Measurements from ENCODE around the gene TCEAL9. TPM values are rescaled to one million over a fixed set of nuclear protein-coding genes. Genes with fewer than 3 reads are reported as not detected.
A peak's percentile ranks its signal among the peaks of the same experiment; 100 is the strongest.

TCEAL9 gene
- total and polyA plus RNA-seq, 2 of the 4 experiments (the other 2 are of a cell fraction) = 20.3 to 111 TPM

GRCh38 chrX:103329991-103330390 is 26.3 kb upstream of the TCEAL9 start, which contains the start of gene TCEAL7:
TCEAL7 (plus strand) TSS chrX:103330239; CDS start chrX:103331404, 1,165 bp downstream.
- ChIA-PET POLR2A (ENCODE audit: unreplicated experiment) (no interaction called here), CTCF (interaction anchor here (1.3 kb wide), 1 partner anchor 18 kb away, joined by 3 read pairs; no protein-coding TSS in a partner anchor)
- H3K4ac ChIP-seq (ENCODE audit: low read depth, low read length) = peak within 1 kb of the TSS; percentile 71
- peak; percentile 72 for ATAC-seq (ENCODE audit: low read depth)
- H2AFZ ChIP-seq (replicated peaks; ENCODE audit: low read length, poor library complexity) = peak within 1 kb of the TSS; percentile 87
- H2AK9ac ChIP-seq (replicated peaks; ENCODE audit: low read depth, low read length, poor library complexity) = peak within 1 kb of the TSS; percentile 31
- peak within 1 kb of the TSS; percentile 33; the same call in 1 of the 2 replicates for H4K91ac ChIP-seq (ENCODE audit: insufficient read depth, low read depth, low read length)
- peaks cover 0 to 4% of the 10 kb centered on the region in 2 experiments; a peak in 1 of 4 replicates for H3K79me1 ChIP-seq (ENCODE audit: low read depth in 1 of 2, low read length in 2 of 2)
- H3K27me3 ChIP-seq (ENCODE audit: control insufficient read depth, insufficient read depth, low read length) = peaks cover 2% of the 10 kb centered on the region; the same call in 1 of the 2 replicates
- WGBS, 2 experiments (ENCODE audit: extremely low coverage in 2 of 2, insufficient read length in 1 of 2) = no CpG with 5 or more reads among the region's 11 CpGs
- H2BK20ac ChIP-seq (ENCODE audit: low read depth, low read length) = no peak within 1 kb of the TSS
- H3K4me3 ChIP-seq (ENCODE audit: insufficient read depth, low read depth, low read length) = peak within 1 kb of the TSS; percentile 49
- H3K27ac ChIP-seq (ENCODE audit: insufficient read depth, low read length) = peak within 1 kb of the TSS; percentile 49
- no peaks in the 10 kb centered on the region for H3K36me3 ChIP-seq (ENCODE audit: control insufficient read depth, insufficient read depth, low read length)
- in situ Hi-C loops (cut with MboI; ENCODE audit: low sequenced_read_pairs) (no loop called here), intact Hi-C loops (cut with micrococcal nuclease) (no loop called here), dilution Hi-C loops (cut with HindIII; ENCODE audit: low sequenced_read_pairs, unreplicated experiment) (no loop called here)
- H4K5ac ChIP-seq (ENCODE audit: low read depth, low read length) = peak within 1 kb of the TSS; percentile 14; the same call in 1 of the 2 replicates
- H3K9me3 ChIP-seq (ENCODE audit: control insufficient read depth, insufficient read depth, low read length) = no peaks in the 10 kb centered on the region
- H3K23ac ChIP-seq (ENCODE audit: low read depth, low read length) = peak within 1 kb of the TSS; percentile 33; the same call in 1 of the 2 replicates
- H3K56ac ChIP-seq (ENCODE audit: extremely low read depth, insufficient read depth, low read length) = peak within 1 kb of the TSS; percentile 19; the same call in 1 of the 2 replicates
- H3K9me1 ChIP-seq (ENCODE audit: insufficient read depth, low read length) = no peaks in the 10 kb centered on the region
- H3K9ac ChIP-seq (ENCODE audit: low read depth, low read length) = peak within 1 kb of the TSS; percentile 47
- no peak within 1 kb of the TSS for H2BK15ac ChIP-seq (ENCODE audit: low read depth, low read length)
- no peaks in the 10 kb centered on the region for H3K4me1 ChIP-seq (ENCODE audit: control insufficient read depth, insufficient read depth, low read length)
- TF ChIP-seq, protein P1, sequence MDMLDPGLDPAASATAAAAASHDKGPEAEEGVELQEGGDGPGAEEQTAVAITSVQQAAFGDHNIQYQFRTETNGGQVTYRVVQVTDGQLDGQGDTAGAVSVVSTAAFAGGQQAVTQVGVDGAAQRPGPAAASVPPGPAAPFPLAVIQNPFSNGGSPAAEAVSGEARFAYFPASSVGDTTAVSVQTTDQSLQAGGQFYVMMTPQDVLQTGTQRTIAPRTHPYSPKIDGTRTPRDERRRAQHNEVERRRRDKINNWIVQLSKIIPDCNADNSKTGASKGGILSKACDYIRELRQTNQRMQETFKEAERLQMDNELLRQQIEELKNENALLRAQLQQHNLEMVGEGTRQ (IDR thresholded peaks at IDR 0.05; ENCODE audit: low read depth, low read length) = peak; percentile 73; the same call in 1 of the 2 replicates
- TF ChIP-seq RAD21 (IDR thresholded peaks at IDR 0.05; ENCODE audit: low read length) = no peak
- no TSS peak for BruUV-seq (replicated peaks)
- H3K14ac ChIP-seq (replicated peaks; ENCODE audit: low read depth, low read length) = peak within 1 kb of the TSS; percentile 37; the same call in 1 of the 2 replicates
- H3K18ac ChIP-seq (ENCODE audit: low read depth, low read length) = no peak within 1 kb of the TSS; the same call in 1 of the 2 replicates
- H2AK5ac ChIP-seq (ENCODE audit: low read depth, low read length) = no peak within 1 kb of the TSS
- H2BK120ac ChIP-seq (ENCODE audit: low read depth, low read length) = peak within 1 kb of the TSS; percentile 34
- peak within 1 kb of the TSS; percentile 86 for H3K4me2 ChIP-seq (ENCODE audit: low read depth, low read length)
- DNase-seq = peak; percentile 46
- H4K8ac ChIP-seq (ENCODE audit: low read depth in 2 of 2, low read length in 2 of 2) = peak within 1 kb of the TSS; percentile 89 to 98
- H2BK5ac ChIP-seq (ENCODE audit: low read depth, low read length, poor library complexity, severe bottlenecking) = no peak within 1 kb of the TSS
- H4K20me1 ChIP-seq (ENCODE audit: insufficient read depth, low read length) = no peaks in the 10 kb centered on the region

Data from IMR-90 (cell line).